MCF 10A (cell line): ENCODE data around the gene CCDC60. TPM values are rescaled to one million over a fixed set of nuclear protein-coding genes. Genes with fewer than 3 reads are reported as not detected.

Experiments used
- BruUV-seq: library from RNA; stranded (reverse); fragments of 400-500 nt; replicated peaks from 2 replicates; lab custom pipeline; 2021; lab: Mats Ljungman, UMichigan
- CTCF ChIA-PET: fragments of 300-600 bp; sonication (Branson Sonifier 250); formaldehyde crosslinking; extraction: SDS; loops from one replicate; lab custom pipeline; 2021; ENCODE audit warnings: antibody characterized with exemption, inconsistent platforms; lab: Yijun Ruan, JAX
- POLR2A ChIA-PET: fragments of 300-600, 350-650 bp; sonication (Branson Sonifier 250); formaldehyde crosslinking; extraction: SDS; loops from one replicate; lab custom pipeline; 2020; ENCODE audit warnings: antibody characterized with exemption, inconsistent platforms; lab: Yijun Ruan, JAX
- DNase-seq: peaks from one replicate; pipeline ENCODE4 v3.0.0-alpha.2; 2018; ENCODE audit not compliant: unreplicated experiment
- H3K27ac Mint-ChIP-seq: one replicate; pipeline ENCODE4 v1.8.0; 2022; ENCODE audit warnings: mild to moderate bottlenecking, low read depth, mixed read lengths; ENCODE audit not compliant: unreplicated experiment
- H3K27me3 Mint-ChIP-seq: one replicate; pipeline ENCODE4 v1.8.0; 2022; ENCODE audit warnings: mixed read lengths; ENCODE audit not compliant: insufficient read depth, unreplicated experiment
- H3K36me3 Mint-ChIP-seq: one replicate; pipeline ENCODE4 v1.8.0; 2022; ENCODE audit warnings: mild to moderate bottlenecking, moderate library complexity, mixed read lengths; ENCODE audit not compliant: insufficient read depth, unreplicated experiment
- H3K4me1 Mint-ChIP-seq: one replicate; pipeline ENCODE4 v1.8.0; 2022; ENCODE audit warnings: mixed read lengths; ENCODE audit not compliant: insufficient read depth, unreplicated experiment
- H3K4me3 Mint-ChIP-seq: one replicate; pipeline ENCODE4 v1.8.0; 2022; ENCODE audit warnings: mild to moderate bottlenecking, moderate library complexity, mixed read lengths; ENCODE audit not compliant: unreplicated experiment
- H3K9me3 Mint-ChIP-seq: one replicate; pipeline ENCODE4 v1.8.0; 2022; ENCODE audit warnings: mixed read lengths; ENCODE audit not compliant: unreplicated experiment
- intact Hi-C: fragments of 100-400 bp; cut with micrococcal nuclease; formaldehyde crosslinking; loops from 2 replicates; pipeline ENCODE4 v1.14.1; 2022
- total RNA-seq: library from RNA; stranded (reverse); gene quantifications from 2 replicates; pipeline ENCODE4 v1.2.3, GENCODE V29; 2022
- TF ChIP-seq, protein P1 (sequence below): fragments of 200-600 bp; IDR thresholded peaks from one replicate; pipeline ENCODE4 v1.8.0; 2022; ENCODE audit warnings: antibody characterized with exemption, mild to moderate bottlenecking; ENCODE audit not compliant: unreplicated experiment

Gene CCDC60
- total RNA-seq, 1 experiment from 2014 or later = not detected

- Mint-ChIP-seq H3K27me3 (no peaks in the 10 kb centered on the region), H3K36me3 (no peaks in the 10 kb centered on the region), H3K9me3 (peaks cover 20% of the 10 kb centered on the region), H3K4me1 (no peaks in the 10 kb centered on the region), H3K27ac (no peak overlapping the region), H3K4me3 (no peak overlapping the region)
- CTCF ChIA-PET = interaction anchor here (1.6 kb wide), 1 partner anchor 22 kb away, joined by 3 read pairs; no protein-coding TSS in a partner anchor
- POLR2A ChIA-PET = no interaction called here
- no TSS peak for BruUV-seq
- DNase-seq = no peak
- intact Hi-C loops = no loop called here
- TF ChIP-seq, protein P1, sequence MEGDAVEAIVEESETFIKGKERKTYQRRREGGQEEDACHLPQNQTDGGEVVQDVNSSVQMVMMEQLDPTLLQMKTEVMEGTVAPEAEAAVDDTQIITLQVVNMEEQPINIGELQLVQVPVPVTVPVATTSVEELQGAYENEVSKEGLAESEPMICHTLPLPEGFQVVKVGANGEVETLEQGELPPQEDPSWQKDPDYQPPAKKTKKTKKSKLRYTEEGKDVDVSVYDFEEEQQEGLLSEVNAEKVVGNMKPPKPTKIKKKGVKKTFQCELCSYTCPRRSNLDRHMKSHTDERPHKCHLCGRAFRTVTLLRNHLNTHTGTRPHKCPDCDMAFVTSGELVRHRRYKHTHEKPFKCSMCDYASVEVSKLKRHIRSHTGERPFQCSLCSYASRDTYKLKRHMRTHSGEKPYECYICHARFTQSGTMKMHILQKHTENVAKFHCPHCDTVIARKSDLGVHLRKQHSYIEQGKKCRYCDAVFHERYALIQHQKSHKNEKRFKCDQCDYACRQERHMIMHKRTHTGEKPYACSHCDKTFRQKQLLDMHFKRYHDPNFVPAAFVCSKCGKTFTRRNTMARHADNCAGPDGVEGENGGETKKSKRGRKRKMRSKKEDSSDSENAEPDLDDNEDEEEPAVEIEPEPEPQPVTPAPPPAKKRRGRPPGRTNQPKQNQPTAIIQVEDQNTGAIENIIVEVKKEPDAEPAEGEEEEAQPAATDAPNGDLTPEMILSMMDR = no peak
Measured at GRCh38 chr12:119385659-119386058, 51.1 kb downstream of the CCDC60 start.

DNA sequence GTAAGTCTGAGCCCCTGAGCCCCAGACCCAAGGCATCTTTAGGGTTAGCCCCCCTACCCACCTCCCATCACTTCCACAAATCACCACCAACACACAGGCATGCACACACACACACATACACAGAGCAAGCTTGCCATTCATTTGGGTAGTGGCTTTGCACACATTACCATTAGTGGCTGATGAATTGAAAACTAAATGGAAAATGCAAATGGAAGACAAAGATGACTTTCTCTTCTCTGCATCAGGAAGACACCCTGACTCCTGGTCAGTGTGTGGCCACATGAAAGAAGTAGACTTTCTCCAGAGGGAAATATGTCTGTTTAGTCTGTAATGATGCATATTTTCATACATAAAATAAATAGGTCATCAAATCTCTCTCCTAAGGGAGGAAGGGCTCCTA lies 55.2 kb downstream of the CCDC60 start:
- Mint-ChIP-seq H3K9me3 (peaks cover 22% of the 10 kb centered on the region), H3K27ac (no peak overlapping the region), H3K4me3 (no peak overlapping the region), H3K4me1 (no peaks in the 10 kb centered on the region), H3K27me3 (no peaks in the 10 kb centered on the region), H3K36me3 (no peaks in the 10 kb centered on the region)
- TF ChIP-seq, protein P1 = no peak
- no peak for DNase-seq
- CTCF ChIA-PET = no interaction called here
- POLR2A ChIA-PET = no interaction called here
- BruUV-seq = no TSS peak
- intact Hi-C loops = no loop called here

DNA sequence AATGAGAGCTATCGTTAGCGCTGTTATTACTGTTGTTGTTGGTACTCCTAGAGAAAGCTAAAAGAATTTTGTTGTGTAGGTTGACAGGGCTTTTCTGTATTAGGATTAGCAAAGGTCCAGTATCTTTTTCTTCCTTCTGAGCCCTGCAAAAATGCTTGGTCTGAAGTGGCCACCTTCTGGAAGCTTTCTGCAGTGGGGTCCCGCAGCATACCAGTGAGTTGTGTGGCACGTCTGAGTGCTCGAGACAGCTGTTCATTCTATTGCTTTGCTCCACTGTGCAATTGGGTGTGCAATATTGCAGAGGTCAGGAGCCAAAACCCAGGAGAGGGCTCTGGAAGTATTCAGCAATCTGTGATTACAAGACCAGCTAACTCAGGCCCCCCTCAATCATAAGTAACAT lies 57.1 kb downstream of the CCDC60 start:
- ChIA-PET POLR2A (no interaction called here), CTCF (interaction anchor here (1.3 to 1.6 kb wide), 2 partner anchors 21 to 53 kb away, joined by 7 to 11 read pairs; no protein-coding TSS in a partner anchor)
- Mint-ChIP-seq H3K4me1 (no peaks in the 10 kb centered on the region), H3K4me3 (no peak overlapping the region), H3K27me3 (no peaks in the 10 kb centered on the region), H3K9me3 (peaks cover 21% of the 10 kb centered on the region), H3K36me3 (no peaks in the 10 kb centered on the region), H3K27ac (no peak overlapping the region)
- intact Hi-C loops = no loop called here
- TF ChIP-seq, protein P1 = no peak
- BruUV-seq = no TSS peak
- DNase-seq = no peak

GRCh38 chr12:119393677-119394076 lies 59.1 kb downstream of the CCDC60 start:
- no peak overlapping the region for H3K27ac Mint-ChIP-seq

More at GRCh38 chr12:119393677-119394076, 59.1 kb downstream of the CCDC60 start:
- intact Hi-C loops = no loop called here
- TF ChIP-seq, protein P1 = no peak
- Mint-ChIP-seq H3K27me3 (no peaks in the 10 kb centered on the region), H3K36me3 (no peaks in the 10 kb centered on the region), H3K4me1 (no peaks in the 10 kb centered on the region), H3K9me3 (peaks cover 21% of the 10 kb centered on the region), H3K4me3 (no peak overlapping the region)
- no peak for DNase-seq
- no TSS peak for BruUV-seq
- CTCF ChIA-PET = interaction anchor here (0.6 kb wide), 1 partner anchor 1016 kb away, joined by 3 read pairs; no protein-coding TSS in a partner anchor
- POLR2A ChIA-PET = no interaction called here
